ENCODE data around the gene DLGAP4.
"Not testable (repeated sequence)": the region's sequence is repeated elsewhere in the genome, so short reads cannot be mapped to it uniquely, and the experiment has no call there.

Gene DLGAP4

DNA sequence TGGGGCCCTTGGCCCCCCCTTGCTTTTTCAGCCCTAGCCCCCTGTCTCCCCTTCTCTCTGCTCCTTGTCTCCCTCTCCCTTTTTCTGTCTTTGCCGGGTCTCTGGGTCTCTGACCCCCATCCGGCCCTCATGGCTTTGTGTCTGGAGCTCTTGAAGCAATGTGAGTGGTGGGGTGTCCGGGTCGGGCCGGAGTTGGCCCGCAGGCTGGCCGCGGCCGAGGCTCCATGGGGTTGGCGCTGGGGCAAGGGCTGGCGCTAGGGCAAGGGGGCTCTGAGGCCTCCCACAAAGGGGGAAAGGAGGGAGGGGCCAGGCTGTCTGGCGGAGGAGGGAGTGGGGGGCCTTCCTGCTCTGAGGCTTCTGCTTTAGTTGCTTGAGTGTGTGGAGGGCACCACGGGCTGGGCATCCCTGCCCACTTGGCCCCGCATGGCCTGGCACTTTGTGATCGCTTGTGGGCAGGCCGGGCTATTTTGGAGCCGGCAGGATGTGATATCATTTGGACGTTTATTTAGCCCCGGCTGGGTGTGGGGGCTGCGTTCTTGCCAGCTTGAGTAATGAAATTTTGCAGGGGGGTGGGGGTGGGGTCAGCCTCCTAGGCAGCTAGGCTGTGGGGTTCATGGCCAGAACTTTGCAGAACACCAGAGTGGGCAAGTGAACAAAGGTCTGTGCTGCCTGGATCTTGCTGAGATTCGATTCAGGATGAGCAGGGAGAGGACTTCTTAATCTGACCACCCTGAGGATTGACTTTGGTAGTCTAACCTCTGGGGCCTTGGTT is 156.5 kb downstream of the DLGAP4 start:
- no peak for DNase-seq

DNA sequence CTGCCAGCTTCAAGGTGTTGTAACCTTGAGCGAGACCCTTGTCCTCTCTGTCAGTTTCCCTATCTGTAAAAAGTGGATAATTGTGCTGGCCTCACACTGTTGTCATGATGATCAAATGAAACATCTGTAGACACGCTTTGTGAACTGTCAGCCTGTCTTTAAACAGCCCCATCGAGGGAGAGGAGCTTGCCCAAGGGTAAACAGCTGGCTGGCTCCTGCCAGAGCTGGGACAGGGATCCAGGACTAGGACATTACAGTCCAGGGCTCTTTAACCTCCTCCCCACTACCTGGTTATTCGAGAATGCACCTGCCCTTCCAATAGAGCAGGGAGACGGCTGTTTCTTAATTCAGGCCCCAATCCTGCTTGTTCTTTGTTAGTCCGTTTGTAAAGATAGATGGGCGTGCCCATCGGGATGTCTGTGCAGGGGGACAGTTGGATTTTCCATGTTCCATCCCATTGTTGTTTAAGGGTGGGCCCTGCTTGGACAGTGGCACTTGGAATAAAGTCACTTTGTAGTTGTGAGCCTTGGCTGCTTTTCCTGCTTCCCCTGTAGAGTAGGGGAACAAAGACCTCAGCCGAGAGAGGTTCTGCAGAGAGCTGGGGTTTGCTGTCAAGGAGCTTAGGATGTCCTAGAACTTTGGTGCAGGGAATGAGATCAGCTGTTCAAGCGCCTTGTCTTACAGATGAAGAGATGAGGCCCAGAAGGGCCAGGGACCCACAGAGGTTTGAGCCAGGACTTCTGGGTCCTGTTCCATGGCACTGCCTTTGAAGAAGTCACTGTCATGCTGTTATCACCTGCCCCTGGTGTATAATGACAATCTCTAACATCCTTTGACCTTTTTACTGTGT is 157.3 kb downstream of the DLGAP4 start:
- DNase-seq = no peak

GRCh38 chr20:36465109-36466080 is 159.3 kb downstream of the DLGAP4 start:
- peak; percentile 14 to 44 for DNase-seq

DNA sequence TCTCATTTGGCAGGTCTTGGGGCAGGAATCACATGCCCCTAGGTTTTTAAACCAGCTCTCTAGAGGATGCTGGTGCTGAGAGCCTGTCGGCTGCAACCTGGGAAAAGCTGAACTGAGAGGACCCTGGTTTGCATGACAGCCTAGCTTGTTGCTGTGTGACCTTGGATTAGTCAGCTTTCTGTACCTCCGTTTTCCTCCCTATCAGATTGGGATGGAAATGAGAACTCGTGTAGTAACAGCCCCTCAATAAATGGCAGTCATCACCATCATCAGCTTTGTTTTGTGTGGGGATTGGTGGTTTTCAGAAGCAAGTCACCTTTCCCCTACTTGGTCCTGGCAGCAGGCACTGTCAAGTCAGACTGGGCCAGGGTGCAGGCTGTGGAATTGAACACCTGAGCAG is 159.9 kb downstream of the DLGAP4 start:
- no peak for DNase-seq

DNA sequence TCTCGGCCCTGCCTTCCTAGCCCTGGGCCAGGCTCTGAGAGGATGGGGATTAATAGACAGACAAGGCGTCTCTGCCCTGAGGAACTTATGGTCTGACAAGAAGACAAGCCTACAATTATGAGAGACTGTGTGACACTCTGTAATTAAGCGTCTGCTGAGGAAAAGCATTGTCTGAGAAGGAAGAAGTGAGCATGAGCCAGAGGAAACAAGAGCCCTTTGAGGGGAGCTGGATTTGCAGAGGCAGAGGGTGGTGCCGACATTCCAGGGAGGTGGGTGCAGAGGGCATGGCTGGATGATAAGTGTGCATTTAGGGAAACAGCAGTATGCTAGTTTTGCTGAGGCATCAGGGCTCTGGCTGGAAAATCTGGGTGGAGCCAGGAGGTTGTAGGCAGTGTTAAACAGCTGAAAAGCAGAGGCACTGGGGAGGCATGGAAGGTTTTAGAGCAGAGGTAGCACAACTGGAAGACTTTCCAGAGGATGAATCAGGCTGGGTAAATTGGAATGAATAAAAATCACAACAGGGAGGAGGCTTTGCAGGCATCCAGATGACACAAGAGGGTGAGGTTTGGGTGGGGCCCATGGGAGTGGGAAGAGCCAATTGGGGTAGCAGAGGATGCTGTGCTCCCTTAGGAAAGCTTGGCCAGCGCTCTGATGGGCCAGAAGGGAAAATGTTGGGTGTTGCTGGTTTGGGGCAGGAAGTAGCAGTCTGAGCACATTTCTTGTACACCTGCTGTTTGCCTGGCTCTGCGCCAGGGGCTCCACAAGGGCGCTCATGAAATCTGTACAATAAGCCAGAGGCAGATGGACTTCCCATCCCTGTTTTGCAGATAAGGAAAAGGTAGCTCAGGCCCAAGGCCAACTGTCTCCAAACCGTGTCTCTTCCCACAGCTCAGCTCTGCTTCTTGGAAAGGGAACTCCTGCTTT is 161.2 kb downstream of the DLGAP4 start:
- no peak for DNase-seq

DNA sequence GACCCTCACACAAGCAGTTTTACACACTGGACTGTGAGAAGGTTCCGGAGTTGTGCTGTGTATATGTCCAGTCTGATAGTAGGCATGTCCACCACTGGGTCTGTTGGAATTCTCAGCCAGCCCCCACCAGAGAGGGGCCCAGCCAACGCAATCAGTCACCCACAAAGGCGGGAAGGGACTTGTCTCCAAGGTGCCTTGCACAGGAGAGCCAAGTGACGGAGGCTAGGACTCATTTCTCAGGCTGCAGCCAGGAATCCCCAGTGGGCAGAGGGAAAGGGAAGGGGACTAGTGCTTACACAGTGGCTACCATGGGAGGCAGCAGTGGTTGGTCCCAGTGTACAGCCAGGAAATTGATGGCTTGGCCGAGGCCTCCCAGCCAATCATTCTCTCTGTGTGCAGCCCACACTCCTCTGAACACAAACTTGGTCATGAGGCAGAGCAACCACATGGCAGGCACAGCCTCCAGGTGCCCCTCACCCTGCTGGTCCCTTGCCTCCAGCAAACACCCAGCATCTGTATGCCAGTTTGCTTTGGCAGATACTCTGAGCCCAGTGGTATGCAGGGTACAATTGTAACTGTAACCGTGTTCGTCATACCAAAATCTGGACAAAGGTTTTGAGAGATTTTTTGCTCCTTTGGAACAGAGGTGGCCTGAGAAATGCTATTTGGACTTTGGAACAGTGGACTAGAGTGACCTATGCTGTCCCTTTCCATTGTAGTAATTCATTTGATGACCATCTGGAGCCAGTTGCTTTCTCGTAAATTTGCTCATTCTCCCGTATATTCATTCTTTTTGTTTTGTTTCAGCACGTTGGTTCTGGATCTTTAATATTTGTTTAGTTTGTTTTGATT is 162.2 kb downstream of the DLGAP4 start:
- DNase-seq = no peak

DNA sequence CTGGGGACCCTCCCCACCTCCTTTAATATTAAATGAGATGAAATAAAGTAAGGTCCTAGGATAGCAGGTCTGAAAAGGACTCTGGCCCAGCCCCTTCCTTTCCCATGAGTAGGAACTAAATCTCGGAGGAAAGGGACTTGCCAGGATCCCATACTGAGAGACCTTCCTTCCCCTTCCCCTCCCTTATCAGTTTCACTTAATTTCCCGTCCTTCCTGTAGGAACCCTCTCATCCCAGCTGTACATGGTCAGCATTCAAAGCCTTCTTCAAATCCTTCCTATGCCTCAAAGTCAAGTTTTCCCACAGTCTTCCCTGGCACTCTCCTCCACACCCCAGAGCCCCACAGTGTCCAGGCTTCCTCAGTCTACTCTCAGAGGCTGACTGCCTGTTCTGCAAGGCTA is 163.8 kb downstream of the DLGAP4 start:
- DNase-seq = no peak

- DNase-seq = no peak
Measured at GRCh38 chr20:36471885-36472636, 165.9 kb downstream of the DLGAP4 start.

DNA sequence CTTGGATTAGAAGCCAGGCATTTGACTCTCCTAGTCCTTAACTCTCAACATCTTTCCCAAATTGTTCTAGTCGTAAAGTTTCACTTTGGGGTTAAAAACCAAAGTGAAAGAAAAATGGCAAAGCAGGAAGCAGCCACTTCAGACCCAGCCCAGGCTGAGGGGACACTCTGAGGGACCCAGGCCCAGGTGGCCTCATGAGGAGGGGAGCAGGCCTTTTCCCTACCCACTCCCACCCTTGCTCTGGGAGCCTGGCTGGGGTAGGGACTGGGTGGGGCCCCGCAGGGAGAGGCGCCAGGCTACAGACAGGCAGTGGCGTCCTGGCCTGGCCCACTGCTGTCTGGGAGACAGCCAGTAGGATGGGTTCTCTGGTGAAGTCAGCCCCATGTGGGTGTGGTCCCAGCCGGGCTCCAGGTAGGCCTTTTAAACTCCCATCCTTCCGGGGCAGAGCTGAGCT is 166.5 kb downstream of the DLGAP4 start:
- DNase-seq = no peak

- DNase-seq = no peak
Measured at GRCh38 chr20:36473164-36473563, 167.0 kb downstream of the DLGAP4 start.

GRCh38 chr20:36474563-36474962 is 168.4 kb downstream of the DLGAP4 start:
- DNase-seq = no peak

DNA sequence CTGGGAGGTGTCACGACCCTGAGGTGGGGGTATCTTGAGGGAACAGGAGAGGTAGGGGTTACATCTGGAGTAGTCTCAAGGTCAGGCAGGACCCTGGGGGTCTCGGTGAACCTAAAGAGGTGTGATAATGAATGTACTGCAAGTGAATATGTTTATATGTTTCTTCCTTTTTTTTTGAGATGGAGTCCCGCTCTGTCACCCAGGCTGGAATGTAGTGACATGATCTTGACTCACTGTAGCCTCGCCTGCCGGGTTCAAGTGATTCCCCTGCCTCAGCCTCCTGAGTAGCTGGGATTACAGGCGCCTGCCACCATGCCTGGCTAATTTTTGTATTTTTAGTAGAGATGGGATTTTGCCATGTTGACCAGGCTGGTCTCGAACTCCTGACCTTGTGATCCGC is 168.9 kb downstream of the DLGAP4 start:
- not testable (repeated sequence) for DNase-seq

DNA sequence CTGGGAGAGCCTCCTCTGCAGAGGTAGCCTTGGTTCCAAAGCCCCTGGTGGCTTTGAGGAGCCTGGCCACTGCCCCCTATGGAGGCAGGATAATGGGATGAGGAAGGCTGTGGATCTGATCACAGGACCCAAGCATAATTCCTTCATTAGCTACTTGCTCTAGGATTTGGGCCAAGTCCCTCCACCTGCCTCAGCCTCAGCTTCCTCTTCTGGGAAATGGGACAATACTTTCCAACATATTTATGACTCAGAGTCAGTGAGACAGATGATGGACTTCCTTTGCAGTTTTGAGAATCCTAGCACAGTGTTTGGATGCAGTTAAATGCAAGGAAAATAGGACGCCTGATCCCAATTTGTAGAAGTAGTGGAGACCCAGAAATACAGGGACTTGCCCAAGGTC is 171.3 kb downstream of the DLGAP4 start:
- no peak for DNase-seq

DNA sequence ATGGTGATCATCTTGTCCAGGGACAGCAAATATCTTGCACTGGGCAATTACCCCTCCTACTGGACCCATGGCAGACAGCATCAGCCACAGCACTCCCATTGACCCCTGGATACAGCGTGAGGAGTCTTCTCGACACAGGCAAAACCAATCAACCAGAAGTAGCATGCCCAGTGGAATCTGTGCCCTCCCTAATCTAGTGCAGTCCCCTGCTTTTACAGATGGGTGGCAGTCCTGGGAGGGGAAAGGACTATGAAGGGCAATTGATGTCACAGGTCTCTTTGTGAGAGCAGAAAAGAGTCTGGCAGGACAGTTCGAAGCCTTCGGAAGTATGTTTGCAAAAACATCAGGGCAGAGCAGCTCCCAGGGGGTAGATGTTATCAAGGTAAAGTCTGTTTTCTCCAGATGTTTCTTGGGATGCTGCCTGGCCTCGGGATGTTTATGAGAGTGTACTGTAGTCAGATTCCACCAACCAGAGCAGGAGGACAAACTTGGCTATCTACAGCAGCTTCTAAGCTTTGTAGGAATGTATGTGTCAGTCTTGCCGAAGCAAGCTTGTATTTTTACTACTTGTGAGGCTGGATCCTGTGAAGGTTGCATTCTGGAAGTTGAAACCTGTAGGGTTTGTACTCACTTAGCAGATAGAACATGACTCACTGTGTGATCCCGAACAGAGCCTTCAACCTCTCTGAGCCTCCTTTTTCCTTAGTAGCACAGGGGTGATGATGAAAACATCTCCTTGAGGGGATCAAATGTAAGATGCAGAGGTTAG is 172.2 kb downstream of the DLGAP4 start:
- no peak for DNase-seq

DNA sequence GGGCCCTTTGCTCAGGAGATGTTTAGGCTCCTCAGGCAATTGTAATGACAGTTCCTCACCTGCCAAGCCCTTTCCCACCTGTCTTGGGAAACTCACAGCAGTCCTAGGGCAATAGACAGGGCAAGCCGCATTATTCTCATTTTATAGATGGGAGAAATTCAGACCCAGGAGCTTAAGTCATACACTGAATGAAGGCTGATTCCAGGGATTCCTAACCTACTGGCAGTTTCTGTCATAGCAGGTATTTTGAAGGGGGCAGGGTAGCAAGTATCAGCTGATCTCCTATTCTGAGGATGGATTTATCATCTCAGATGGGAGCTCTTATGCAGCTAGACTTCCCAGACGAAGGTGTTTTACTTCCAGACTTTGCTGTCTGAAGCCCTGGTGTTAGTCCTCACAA is 173.8 kb downstream of the DLGAP4 start:
- DNase-seq = no peak

DNA sequence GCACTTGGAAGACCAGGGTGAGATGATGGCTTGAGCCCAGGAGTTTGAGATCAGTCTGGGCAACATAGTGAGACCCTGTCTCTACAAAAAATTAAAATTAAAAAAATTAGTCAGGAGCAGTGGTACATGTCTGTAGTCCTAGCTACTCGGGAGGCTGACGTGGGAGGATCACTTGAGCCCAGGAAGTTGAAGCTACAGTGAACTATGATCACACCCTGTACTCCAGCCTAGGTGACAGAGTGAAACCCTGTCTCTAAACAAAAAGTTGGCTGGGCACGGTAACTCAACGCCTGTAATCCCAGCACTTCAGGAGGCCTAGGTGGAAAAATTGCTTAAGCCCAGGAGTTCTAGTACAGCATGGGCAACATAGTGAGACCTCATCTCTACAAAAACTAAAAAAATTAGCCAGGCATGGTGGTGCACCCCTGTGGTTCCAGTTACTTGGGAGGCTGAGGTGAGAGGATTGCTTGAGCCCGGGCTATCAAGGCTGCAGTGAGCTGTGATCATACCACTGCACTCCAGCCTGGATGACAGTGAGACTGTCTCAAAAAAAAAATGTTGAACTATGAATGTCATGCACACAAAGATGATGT is 174.4 kb downstream of the DLGAP4 start:
- DNase-seq = no peak

GRCh38 chr20:36481380-36482043 is 175.4 kb downstream of the DLGAP4 start:
- DNase-seq = no peak

GRCh38 chr20:36482044-36482473 is 175.9 kb downstream of the DLGAP4 start:
- no peak for DNase-seq
